CD4-positive, alpha-beta T cell treated with Interleukin-4 for 4 hours (primary cell): ENCODE data around the gene MN1.

ENCODE experiments used
- DNase-seq: peaks from one replicate; pipeline ENCODE4 v3.0.0-alpha.2; 2020

Gene MN1

DNA sequence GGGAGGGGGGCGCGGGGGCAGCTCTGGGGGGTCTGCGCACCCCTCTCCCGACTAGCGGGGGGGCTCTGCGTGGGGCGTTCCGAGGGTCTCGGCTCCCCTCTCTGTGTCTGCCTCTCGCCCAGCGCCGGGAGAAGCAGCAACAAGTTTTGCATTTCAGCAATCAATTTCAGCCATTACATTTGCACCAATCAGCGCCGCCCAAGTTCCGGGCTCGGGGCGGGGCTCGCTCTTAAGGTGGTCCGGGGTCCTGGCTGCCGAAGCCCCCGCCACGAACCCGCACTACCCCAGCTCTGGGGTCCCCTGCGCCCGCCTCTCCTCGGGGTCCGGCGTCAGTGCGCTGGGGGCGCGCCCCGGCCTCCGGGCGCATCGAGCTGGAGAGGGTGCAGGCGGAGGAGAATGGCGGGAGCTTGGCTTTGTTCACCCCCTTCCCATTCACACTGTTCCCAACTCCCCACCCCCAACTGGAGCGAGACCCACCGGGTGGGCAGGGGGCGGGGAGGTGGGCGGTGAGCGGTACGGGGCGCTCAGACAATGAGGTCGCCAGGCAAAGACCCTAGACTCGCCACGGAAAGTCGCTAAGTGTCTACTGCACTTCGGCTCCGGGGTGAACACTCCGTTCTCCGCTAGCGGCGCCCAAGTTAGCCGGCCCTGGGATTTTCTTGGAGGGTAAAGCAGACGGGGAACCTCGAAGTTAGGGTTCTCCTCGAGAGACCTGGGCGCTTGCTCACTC is at the start of gene MN1:
MN1 (minus strand) TSS at position 141 of the 730 bp plus-strand sequence. CDS start 1,213 bp downstream, outside the sequence.
- DNase-seq: peak; percentile 54

DNA sequence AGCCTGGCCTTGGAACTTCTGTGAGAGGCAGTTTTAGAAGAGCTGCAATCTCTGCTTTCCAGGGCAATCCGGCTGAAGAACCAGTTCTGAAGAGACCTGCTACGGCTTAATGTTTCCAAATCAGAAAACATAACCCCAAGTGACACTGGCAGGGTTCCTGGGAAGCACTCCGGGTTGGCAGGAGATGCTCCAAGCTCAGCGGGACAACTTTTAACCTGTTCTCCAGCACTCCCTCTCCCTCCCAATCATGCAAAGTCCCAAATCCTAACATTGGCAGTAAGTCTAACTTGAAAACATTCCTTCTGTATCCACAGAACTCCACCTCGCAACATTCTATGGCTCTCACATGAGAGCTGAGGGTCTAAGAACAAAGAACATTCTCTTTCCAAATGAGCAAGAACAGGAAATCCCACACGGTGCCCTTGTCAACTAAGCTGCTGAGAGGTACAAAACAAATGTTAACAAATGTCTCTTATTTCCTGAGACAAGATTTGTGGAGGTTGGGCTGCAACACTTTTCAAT is 48.5 kb upstream of the MN1 start:
- DNase-seq: no peak

DNA sequence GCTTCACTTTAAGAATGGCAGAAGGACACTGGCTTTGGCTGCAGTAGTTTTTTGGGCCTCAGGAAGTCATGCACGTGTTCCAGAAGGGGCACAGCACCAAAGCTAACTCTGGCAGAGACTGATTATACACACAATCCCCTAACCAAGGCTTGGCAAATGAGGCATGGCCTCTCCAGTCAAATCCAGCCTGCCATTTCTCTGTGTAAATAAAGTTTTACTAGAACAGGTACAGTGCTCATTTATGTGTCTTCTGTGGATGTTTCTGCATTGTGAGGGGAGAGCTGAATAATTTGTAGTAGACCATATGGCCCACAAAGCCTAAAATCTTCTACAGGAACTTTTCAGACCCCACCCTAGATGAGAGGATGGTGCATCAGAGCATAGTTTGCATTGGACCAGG is 46.4 kb upstream of the MN1 start:
- no peak for DNase-seq

DNA sequence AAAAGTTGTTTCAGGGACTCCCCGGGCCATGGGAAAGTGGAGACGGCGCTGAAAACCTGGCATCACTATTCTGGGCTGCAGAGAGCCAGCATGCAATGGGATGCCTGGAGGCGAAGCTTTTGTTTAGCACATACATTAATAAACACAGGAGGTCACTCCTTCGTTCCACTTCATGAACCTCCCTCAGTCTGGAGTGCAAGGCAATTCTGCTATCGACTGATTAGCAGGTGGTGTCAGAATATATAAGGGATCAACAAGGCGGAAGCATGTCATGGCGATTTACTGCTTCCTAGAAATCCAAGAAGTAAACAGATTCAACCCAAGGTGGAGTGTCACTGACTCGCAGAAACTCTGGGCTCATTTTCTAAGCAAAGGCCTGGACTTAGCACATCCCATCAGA is 45.4 kb upstream of the MN1 start:
- DNase-seq: no peak

DNA sequence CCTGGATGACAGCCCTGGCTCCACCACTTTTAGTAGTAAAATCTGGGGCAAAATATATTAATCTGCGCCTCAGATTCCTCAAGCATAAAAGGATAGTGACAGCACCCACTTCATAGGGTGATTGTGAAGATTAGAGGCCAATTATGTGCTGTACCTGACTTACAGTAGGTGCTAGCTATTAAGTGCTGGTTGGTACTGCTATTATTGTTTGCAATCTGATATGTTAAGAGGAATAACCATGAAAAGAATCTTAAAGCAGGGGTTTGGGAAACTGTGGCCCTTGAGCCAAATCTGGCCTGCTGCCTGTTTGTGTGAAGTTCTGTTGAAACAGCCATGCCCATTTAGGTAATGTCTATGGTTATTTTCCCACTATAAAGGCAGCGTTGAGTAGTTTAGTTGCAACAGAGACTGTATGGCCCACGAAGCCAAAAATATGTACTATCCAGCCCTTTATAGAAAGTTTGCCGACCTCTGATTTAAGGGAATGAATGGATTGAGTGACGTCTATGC is 44.7 kb upstream of the MN1 start:
- no peak for DNase-seq

DNA sequence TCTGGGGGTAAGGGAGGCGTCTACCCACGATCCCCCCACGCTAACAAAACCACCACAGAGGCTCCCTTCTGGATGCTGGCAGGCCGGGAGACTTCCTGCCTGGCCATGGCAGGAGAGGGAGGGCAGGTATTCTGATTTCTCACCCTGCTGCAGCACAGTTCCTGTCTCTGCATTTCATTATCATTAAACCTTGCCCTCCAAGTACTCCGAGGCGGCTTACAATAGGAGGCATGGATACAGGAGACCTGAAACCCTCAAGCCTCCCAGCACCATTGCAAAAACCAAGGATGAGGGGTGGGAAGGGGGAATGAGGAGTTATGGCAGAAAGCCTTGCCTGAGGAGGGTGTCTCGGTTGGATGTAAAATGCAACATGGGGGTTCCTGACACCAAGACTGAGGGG is 44.1 kb upstream of the MN1 start:
- no peak for DNase-seq

DNA sequence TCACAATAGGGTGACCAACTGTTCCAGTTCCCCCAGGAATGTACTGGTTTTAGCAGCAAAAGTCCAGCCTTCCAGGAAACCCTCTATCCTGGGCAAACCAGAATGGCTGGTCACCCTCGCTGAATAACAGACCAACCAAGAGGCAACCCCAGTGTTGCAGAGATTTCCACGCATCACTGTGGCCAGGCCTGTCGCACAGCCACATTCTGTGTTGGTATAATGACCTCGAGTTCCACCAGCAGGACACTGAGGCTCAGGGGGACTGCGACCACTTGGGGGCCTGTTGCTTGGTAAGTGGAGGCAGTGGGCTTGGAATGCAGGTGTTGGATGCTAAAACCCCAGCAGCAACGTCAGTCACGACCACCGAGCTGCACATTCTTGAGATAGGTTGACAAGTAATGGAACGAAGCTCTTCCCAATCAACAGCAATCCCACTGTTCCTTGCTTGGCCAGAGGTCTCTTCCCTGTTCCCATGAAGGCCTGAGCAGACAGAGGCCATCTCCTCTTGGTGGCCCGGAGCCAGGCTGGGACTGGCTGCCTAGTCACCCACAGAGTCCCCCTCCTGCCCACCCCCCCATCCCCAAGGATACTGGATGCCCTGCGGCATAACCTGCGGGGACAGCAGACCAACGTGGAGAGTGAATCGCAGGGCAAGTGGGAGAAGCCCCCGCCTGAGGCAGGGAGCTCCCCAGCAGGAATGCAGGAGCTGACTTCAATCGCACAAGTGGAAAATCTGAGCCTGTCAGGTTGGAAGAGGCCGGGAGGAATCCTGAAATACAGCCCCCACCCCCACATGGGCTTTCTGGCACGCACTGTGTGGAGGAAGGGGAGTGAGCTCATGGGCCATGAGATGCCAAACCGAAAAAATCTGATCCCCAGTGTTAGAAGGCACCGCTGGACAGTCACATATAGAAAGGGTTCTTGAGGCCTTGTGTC is 43.4 kb upstream of the MN1 start:
- DNase-seq: no peak

DNA sequence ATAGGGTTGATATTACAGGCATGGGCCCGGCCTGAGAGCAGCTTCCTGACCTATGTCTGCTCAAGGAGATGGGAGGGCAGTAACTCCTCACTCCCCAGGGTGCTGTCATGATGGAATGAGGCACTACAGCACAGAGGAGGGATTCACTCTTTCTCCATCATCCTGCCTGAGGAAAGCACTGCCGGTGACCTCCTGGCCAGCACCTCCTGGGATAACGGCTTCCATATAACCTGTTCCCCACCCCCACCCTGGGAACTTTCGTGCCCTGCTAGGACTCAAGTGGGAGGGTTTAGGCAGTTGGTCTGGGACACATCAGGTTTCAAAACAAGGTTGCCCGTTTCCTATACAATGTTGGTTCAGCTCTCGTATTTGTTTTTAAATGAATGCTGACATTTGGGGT is 42.7 kb upstream of the MN1 start:
- no peak for DNase-seq

DNA sequence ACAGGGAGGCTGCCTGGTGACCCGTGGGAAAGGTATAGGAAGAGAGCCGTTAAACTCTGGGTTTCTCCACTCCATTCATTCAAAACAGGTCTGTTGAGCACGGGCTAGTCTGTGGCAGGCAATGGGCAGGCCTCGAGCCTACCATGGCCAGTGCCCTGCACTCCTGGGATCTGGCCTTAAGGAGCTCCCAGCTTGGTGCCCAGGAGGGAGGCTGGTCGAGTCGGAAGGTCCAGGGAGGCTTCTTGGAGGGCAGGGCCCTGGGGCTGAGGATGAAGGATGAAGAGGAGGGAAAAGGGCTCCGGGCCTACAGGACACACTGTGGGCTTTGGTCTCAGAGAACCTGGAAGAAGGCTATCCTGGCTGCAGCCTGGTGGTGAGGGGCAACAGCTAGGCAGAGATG is 41.9 kb upstream of the MN1 start:
- no peak for DNase-seq

DNA sequence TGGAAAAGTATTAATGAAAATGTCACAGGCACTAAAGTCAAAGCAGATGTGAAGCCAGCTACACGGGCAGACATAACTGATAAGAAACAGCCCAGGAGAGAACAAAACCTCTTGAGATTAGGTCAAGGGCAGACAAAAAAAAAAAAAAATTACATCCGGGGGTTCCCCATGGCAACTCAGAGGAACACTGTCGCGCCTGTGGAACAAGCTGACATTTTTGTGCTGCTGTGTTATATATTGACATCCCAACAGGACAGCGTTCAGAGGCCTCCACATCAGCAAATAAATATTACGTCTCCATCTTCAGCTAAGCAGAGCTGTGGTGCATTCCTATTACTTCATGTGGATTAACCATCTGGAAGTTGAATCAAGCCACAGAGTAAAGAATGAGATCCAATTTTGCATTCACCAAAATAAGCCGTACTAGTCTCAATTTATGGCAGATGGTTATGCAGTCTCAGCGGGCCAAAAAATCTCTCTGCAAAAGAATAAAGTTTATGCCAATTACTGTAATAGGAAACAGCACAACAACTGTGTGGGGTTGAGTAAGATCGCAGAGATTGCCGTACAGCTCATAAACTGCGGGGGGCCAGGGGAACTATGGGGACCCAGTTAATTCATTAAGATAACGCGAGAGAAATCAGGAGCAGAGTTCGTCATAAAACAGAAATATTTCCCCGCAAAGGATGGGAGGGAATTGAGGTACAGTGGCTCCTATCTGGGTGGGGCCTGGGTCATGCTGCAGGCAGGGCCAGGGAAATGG is 41.3 kb upstream of the MN1 start:
- DNase-seq: no peak

DNA sequence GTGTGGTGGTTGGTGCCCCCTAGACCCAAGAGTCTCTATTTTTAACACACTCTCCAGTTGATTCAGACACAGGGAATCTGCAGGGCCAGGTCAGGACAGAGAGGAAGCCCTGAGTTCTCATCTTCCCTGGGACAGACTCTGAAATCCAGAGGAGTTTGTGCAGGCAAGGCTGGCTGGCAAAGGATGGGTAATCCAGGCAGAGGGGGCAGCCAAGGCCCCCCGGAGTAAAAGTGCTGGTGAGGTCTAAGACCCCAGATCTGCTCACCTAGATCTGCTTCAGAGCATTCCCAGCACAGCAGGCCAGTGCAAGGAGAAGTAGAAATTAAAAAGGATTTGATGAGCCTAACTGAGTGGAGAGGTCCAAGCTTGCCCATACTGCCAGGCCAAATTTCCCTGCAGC is 40.6 kb upstream of the MN1 start:
- no peak for DNase-seq

DNA sequence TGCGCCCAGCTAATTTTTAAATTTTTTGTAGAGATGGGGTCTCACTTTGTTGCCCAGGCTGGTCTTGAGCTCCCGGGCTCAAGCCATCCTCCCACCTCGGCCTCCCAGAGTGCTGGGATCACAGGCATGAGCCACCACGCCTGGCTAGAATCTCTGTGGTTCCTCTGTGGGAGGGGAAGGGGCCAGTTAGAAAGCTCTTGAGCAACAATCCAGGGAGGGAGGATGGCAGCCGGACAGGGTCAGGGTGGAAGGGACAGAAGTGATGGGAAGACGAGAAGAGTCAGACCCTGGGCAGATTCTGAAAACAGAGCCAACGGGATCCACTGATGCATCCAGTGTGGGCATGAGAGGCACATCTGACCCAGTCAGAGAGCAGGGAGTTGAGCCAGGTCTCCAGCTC is 38.9 kb upstream of the MN1 start:
- no peak for DNase-seq

DNA sequence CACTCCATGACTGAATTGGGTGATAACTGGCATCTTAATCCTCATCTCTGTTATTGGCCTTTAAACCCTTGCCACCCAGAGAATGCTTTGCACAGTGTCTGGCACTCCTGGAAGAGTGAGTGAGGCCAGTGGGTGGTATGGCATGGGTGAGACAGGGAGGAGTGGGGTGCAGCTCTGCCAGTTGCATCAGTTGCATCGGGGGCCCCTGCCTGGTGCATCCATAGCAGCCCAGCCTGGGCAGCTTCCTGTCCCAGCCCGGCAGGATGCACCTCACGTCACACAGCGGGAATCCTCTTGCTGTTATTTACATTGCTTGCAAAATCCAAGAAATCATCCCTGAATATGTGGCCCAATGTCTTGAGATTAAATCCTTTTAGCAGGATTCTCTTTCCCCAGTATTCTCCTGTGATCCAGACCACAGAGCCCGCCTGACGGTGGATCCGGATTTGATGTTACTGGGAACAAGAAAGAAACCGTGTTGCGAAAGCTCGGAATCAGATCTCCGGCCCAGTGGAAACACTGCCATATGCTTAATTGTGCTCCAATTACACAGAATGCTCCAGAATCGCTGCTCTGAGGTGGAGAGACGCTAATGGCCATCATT is 37.6 kb upstream of the MN1 start:
- DNase-seq: no peak

DNA sequence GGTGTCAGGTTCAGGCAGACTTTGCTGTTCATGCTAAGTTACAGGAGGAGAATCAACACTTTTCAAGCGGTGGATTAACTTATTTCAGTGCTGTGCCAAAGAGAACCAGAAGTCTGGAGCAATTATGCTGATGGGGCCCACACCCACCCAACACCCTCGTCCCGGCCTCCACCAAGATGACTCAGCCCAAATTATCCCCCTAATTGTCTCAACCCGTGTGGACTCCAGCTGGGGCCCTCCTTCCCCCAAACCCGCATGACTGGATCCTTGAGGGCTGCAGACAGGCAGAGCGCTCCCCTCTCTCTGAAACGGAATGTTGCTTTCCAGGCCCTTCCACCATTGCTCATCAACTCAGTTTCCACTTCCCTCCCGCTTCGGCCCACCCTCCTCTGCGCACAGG is 34.6 kb upstream of the MN1 start:
- no peak for DNase-seq

DNA sequence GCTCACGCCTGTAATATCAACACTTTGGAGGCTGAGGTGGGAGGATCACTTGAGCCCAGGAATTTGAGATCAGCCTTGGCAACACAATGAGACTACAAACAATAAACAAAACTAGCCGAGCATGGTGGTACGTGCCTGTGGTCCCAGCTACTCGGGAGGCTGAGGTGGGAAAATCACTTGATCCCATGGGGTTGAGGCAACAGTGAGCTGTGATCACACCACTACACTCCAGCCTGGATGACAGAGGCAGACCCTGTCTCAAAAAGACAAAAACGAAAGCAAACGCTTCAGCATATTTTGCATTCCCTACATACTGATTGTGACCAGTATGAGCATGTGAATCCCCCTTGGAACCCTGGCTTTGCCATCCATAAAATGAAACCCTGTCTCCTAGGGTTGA is 33.9 kb upstream of the MN1 start:
- no peak for DNase-seq

DNA sequence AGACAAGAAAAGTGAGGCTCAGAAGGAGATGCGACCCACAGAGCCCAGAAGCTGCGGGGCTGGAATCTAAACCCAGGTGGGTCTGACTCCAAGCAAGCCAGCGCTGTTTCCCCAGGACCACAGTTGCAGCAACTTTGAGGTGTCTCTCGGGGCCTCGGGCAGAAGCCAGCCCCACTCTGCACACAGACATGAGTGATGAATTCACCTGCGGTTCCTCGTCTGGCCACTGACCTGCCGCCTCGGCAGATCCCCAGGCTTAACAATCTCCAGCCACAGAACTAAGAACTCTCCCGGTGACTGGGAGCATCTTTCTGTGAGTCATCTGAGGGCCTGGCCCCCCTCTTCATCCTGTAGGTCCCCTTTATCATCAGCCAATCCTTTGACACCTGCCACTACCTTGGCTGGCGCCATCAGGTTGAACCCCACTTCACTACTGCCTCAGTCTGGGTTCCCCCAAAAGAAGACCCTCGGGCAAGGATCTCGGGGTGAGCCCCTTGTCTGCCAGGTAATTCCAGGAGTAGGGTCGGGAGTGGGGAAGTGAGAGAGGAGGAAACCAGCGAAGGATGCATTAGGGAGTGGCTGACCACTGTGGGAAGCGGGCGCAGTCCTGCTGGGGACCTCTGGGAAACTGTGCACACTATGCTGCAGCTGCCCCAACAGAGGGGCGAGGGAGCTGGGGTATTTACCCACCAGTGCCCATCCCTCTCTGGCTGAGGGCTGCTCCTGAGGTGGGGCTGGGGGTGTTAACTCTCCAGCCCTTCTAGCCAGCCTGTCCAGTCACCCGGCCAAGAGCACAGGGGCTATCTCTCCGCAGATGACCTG is 33.0 kb upstream of the MN1 start:
- no peak for DNase-seq

DNA sequence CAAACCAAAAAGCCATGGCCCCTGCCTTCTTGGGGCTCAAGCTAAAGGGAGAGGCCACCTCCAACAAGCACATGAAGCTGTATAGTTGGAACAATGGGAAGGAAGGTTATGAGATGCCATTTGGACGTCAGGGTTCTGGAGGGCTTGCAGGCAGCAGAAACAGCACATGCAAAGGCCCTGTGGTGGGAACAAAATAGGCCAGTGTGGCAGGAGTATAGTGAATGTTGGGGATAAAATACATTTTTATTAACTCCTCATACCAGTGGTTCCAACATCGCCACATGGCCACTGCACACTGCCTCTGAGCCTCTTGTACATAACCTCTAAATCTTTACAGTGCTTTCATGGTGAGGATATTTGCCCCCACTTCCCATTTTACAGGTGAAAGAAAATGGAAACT is 32.2 kb upstream of the MN1 start:
- no peak for DNase-seq

DNA sequence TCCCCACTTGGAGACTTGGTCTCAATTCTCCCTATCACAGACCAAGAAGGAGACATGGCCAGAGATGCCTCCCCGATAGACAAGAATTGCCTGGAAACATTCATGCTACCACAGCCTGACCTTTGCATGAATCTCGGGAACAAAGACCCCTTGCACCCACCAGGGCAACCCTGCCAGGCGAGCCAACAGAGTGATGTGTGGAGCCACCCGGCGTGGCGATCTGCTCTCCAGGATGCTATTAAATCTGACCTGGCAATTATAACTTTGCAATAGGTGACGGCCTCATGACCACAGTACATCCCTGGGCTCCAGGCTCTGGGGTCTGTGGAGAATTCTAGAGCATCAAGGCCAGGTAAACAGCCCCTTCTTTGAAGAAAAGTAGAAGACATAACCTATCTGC is 31.1 kb upstream of the MN1 start:
- no peak for DNase-seq

DNA sequence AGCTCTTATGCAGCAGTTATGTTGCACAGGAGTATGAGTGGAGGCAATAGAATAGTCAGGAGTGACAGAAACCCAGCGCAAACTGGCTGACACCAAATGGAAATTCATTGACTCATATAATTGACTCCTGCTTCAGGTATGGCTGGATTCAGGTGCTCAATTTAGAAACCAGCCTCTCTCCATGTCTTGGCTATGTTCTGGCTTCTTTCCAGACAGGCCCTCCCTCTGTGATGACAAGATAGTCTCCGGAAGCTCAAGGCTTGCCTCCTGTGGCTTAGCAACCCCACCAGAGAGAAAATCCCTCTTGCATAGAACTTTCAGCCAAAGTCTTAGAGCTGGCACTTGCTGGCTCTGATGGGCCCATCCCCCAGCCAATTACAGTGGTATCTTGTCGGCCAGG is 28.1 kb upstream of the MN1 start:
- DNase-seq: no peak

DNA sequence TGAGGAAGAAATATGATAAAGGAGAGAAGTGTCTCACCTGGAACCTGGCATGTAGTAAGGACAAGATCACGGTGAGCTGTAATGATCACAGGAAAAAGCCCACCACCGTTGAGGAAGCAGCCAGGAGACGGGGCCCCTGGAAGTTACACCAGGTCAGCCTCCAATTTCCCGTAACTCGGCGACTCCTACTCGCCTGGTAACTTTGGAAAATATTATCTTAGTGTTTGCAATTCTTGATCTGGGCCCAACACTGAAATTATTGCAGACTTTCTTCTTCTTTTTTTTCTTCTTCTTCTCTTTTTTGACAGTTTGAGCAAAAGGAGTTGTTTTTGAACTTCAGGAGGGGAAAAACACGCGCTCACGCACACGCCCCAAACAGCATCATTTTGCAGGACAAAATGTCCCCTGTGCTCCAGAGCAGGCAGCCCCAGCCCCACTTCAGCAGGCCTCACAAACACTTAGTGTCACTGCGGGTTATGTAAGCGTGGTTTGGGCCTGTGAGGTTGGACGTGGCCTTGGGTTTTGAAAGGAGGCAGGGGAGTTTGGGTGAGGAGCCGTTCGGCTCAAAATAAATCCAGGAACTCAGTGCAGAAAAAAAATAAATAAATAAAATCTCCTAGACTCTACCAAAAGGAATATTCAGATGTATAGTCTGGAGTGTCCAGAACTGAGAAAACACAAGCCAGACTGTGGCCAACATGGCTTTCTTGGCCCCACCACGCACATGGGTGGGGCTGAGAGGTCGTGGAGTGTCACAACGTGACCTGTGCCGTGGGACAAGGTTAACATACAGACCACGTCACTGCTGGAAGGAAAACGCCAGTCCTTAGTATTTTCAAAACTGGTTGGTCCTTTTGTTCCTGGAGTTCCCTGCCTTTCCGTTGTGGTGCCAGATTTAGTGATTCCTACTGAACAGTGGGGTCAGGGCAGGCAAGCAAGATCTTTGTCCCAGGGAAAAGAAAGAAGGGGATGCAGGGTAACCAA is 26.3 kb upstream of the MN1 start:
- no peak for DNase-seq
